ENCODE results near the gene ZDHHC3.

- TF ChIP-seq FOXM1 (IDR thresholded peaks at IDR 0.05; ENCODE audit: low read depth) (no peak), POLR2AphosphoS5 (IDR thresholded peaks at IDR 0.05; ENCODE audit: low read depth, low read length) (no peak), GABPA (IDR thresholded peaks at IDR 0.05; ENCODE audit: low read depth) (no peak), CTCF (IDR thresholded peaks at IDR 0.05) (no peak), ZBTB33 (IDR thresholded peaks at IDR 0.05; ENCODE audit: borderline replicate concordance, low read depth) (no peak), REST (IDR thresholded peaks at IDR 0.05; ENCODE audit: low read depth, low read length) (no peak), TCF12 (IDR thresholded peaks at IDR 0.05) (no peak), RFX5 (IDR thresholded peaks at IDR 0.05; ENCODE audit: low read length) (no peak), NFIC (IDR thresholded peaks at IDR 0.05; ENCODE audit: borderline replicate concordance) (no peak), EZH2phosphoT487 (IDR thresholded peaks at IDR 0.05; ENCODE audit: borderline replicate concordance, low read depth) (no peak)
Measured at GRCh38 chr3:44968447-44968858, 7.5 kb downstream of the ZDHHC3 start.
